ENCODE results near the gene EVC.

EVC gene

GRCh38 chr4:5842456-5842855 is 131.5 kb downstream of the EVC start:
- DNase-seq = no peak
- H3K27me3 ChIP-seq (ENCODE audit: insufficient read depth, low read length, poor library complexity) = no peaks in the 10 kb centered on the region
- H2AFZ ChIP-seq (ENCODE audit: low read depth, low read length) = no peak overlapping the region
- H3K9ac ChIP-seq (ENCODE audit: low read depth, low read length) = no peak overlapping the region
- no peak overlapping the region for H3K4me3 ChIP-seq (ENCODE audit: low read depth in 1 of 2, low read length in 2 of 2)
- H3K79me2 ChIP-seq (ENCODE audit: insufficient read depth, low read length) = no peaks in the 10 kb centered on the region
- no peaks in the 10 kb centered on the region for H3K4me1 ChIP-seq (ENCODE audit: insufficient read depth, low read length)
- no peak overlapping the region for H3K27ac ChIP-seq (ENCODE audit: low read length)
- H3K9me3 ChIP-seq (ENCODE audit: insufficient read depth, low read length, severe bottlenecking) = no peaks in the 10 kb centered on the region
- no peaks in the 10 kb centered on the region; the same call in 1 of the 2 replicates for H4K20me1 ChIP-seq (ENCODE audit: insufficient read depth, low read length)
- TF ChIP-seq, protein P1, sequence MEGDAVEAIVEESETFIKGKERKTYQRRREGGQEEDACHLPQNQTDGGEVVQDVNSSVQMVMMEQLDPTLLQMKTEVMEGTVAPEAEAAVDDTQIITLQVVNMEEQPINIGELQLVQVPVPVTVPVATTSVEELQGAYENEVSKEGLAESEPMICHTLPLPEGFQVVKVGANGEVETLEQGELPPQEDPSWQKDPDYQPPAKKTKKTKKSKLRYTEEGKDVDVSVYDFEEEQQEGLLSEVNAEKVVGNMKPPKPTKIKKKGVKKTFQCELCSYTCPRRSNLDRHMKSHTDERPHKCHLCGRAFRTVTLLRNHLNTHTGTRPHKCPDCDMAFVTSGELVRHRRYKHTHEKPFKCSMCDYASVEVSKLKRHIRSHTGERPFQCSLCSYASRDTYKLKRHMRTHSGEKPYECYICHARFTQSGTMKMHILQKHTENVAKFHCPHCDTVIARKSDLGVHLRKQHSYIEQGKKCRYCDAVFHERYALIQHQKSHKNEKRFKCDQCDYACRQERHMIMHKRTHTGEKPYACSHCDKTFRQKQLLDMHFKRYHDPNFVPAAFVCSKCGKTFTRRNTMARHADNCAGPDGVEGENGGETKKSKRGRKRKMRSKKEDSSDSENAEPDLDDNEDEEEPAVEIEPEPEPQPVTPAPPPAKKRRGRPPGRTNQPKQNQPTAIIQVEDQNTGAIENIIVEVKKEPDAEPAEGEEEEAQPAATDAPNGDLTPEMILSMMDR (IDR thresholded peaks at IDR 0.05; ENCODE audit: borderline replicate concordance, extremely low read depth, low read length, poor library complexity, severe bottlenecking) = no peak
- no peak for TF ChIP-seq EZH2 (IDR thresholded peaks at IDR 0.05; ENCODE audit: borderline replicate concordance, low read depth, low read length, severe bottlenecking)
- ATAC-seq (ENCODE audit: insufficient read depth, low read depth) = no peak
- H3K4me2 ChIP-seq (ENCODE audit: insufficient read depth, low read length) = no peak overlapping the region
- no peaks in the 10 kb centered on the region for H3K36me3 ChIP-seq (ENCODE audit: insufficient read depth, low read length)

GRCh38 chr4:5843573-5844530 is 132.9 kb downstream of the EVC start:
- no peak overlapping the region for H3K4me2 ChIP-seq (ENCODE audit: insufficient read depth, low read length)
- H3K79me2 ChIP-seq (ENCODE audit: insufficient read depth, low read length) = no peaks in the 10 kb centered on the region
- no peak overlapping the region for H3K9ac ChIP-seq (ENCODE audit: low read depth, low read length)
- no peak overlapping the region for H3K27ac ChIP-seq (ENCODE audit: low read length)
- no peaks in the 10 kb centered on the region for H4K20me1 ChIP-seq (ENCODE audit: insufficient read depth, low read length)
- no peak for TF ChIP-seq EZH2 (IDR thresholded peaks at IDR 0.05; ENCODE audit: borderline replicate concordance, low read depth, low read length, severe bottlenecking)
- TF ChIP-seq, protein P1 (IDR thresholded peaks at IDR 0.05; ENCODE audit: borderline replicate concordance, extremely low read depth, low read length, poor library complexity, severe bottlenecking) = no peak
- H2AFZ ChIP-seq (ENCODE audit: low read depth, low read length) = no peak overlapping the region
- H3K9me3 ChIP-seq (ENCODE audit: insufficient read depth, low read length, severe bottlenecking) = no peaks in the 10 kb centered on the region
- H3K4me1 ChIP-seq (ENCODE audit: insufficient read depth, low read length) = no peaks in the 10 kb centered on the region
- H3K36me3 ChIP-seq (ENCODE audit: insufficient read depth, low read length) = no peaks in the 10 kb centered on the region
- no peak overlapping the region for H3K4me3 ChIP-seq (ENCODE audit: low read depth in 1 of 2, low read length in 2 of 2)
- ATAC-seq (ENCODE audit: insufficient read depth, low read depth) (no peak), DNase-seq (no peak)
- H3K27me3 ChIP-seq (ENCODE audit: insufficient read depth, low read length, poor library complexity) = no peaks in the 10 kb centered on the region

- DNase-seq = no peak
- H3K79me2 ChIP-seq (ENCODE audit: insufficient read depth, low read length) = no peaks in the 10 kb centered on the region
These were observed 134.3 kb downstream of the EVC start for GRCh38 chr4:5845035-5845905.

More at GRCh38 chr4:5845035-5845905, 134.3 kb downstream of the EVC start:
- H3K9me3 ChIP-seq (ENCODE audit: insufficient read depth, low read length, severe bottlenecking) = no peaks in the 10 kb centered on the region
- no peaks in the 10 kb centered on the region for H3K36me3 ChIP-seq (ENCODE audit: insufficient read depth, low read length)
- no peak overlapping the region for H3K4me3 ChIP-seq (ENCODE audit: low read depth in 1 of 2, low read length in 2 of 2)
- no peaks in the 10 kb centered on the region for H3K27me3 ChIP-seq (ENCODE audit: insufficient read depth, low read length, poor library complexity)
- H4K20me1 ChIP-seq (ENCODE audit: insufficient read depth, low read length) = no peaks in the 10 kb centered on the region
- no peak overlapping the region for H3K4me2 ChIP-seq (ENCODE audit: insufficient read depth, low read length)
- H3K4me1 ChIP-seq (ENCODE audit: insufficient read depth, low read length) = no peaks in the 10 kb centered on the region
- H2AFZ ChIP-seq (ENCODE audit: low read depth, low read length) = no peak overlapping the region
- ATAC-seq (ENCODE audit: insufficient read depth, low read depth) = no peak
- TF ChIP-seq EZH2 (IDR thresholded peaks at IDR 0.05; ENCODE audit: borderline replicate concordance, low read depth, low read length, severe bottlenecking) = no peak
- TF ChIP-seq, protein P1 (IDR thresholded peaks at IDR 0.05; ENCODE audit: borderline replicate concordance, extremely low read depth, low read length, poor library complexity, severe bottlenecking) = no peak
- no peak overlapping the region for H3K27ac ChIP-seq (ENCODE audit: low read length)
- H3K9ac ChIP-seq (ENCODE audit: low read depth, low read length) = no peak overlapping the region
